HG03280 (cell line): Measurements from ENCODE around the gene STRIT1.
A peak's percentile ranks its signal among the peaks of the same experiment; 100 is the strongest.

ENCODE experiments used
- ATAC-seq: cut with Tn5 transposase; IDR thresholded peaks from one replicate; pipeline ENCODE4 v1.9.1; 2021; ENCODE audit warnings: mild to moderate bottlenecking, moderate library complexity; ENCODE audit not compliant: unreplicated experiment

Gene STRIT1

DNA sequence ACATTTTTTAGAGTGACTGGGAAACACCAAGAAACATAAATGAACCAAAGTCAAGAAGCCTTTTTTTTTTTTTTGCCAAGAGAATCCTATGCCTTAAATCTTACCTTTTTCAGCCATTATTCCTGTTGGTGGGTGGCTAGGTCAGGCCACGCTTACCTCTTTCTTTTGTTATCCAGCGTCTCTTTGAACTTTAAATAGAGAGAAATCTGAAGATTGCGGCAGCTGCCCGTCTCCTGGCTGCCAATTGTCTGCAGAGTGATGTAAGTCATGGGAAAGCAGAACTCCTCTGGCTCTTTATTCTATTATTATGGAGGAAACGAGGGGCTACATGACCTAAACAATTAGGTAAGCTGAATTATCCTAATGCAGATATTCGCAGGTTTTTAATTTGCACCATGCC lies at the start of gene STRIT1:
Gene STRIT1 (minus strand): TSS at position 168 of the 400 bp plus-strand sequence.
- ATAC-seq = no peak

DNA sequence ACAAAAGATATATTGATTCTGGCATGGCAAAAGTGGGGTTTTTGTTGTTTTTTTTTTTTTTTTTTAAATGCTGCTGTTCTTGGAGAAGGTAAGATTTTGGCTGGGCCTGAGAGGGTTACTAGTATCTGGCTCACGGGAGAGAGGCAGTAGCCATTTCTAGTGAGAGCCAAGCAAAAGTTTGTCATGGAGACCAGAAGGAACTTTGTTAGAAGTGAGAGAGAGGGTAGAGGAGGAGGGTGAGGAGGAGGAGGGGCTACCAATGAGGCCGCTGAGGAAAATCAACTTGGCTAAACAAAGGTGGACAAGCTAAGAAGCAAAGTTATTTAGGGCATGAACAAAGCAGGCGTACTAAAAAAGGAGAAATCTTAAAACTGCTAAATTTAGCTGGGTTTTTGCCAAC lies 48.9 kb upstream of the STRIT1 start:
- no peak for ATAC-seq

DNA sequence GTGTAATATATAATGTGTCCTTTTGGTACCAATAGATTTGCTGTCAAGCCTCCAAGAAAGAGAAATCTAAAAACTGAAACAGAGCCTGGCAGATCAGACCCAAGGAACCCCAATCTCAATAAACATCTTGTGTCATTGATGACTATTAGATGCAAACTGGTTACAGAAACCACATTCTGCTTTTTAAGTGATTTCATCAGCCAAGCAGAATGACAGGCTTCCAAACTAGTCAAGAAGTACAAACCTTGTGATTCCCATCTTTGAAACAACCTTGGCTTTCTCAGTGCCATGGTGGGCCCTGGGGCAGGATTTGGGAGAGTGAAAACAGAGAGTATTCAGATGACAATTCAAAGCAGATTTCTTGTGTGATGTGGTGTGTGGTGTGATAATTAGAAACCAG lies 45.6 kb upstream of the STRIT1 start:
- ATAC-seq = no peak

DNA sequence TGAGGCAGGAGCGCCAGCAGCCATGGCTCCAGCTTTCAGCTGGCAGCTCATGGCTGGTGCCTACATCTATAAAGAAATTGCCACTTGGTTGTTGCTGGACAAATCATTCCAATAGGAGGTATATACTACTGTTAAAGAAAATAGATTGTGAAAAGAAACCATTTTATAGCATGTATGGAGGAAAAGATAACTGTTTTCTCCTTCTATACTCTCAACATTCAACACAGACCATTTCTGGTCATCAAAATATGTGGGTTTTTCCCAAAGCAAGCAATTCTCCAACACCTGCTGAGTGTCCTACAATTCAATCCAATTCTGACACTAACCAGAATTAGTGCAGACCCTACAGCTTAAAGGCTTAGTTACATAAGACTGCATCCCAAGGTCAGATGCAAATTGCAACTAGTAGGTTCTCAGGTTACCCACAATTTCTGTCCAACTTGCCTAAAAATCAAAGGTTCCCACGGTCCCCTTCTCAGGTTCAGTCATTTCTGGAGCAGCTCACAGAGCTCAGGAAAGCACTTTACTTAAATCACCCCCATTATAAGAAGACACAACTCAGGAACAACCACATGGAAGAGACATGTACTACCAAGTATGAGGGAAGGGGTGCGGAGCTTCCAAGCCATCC lies 42.4 kb upstream of the STRIT1 start:
- ATAC-seq = no peak

DNA sequence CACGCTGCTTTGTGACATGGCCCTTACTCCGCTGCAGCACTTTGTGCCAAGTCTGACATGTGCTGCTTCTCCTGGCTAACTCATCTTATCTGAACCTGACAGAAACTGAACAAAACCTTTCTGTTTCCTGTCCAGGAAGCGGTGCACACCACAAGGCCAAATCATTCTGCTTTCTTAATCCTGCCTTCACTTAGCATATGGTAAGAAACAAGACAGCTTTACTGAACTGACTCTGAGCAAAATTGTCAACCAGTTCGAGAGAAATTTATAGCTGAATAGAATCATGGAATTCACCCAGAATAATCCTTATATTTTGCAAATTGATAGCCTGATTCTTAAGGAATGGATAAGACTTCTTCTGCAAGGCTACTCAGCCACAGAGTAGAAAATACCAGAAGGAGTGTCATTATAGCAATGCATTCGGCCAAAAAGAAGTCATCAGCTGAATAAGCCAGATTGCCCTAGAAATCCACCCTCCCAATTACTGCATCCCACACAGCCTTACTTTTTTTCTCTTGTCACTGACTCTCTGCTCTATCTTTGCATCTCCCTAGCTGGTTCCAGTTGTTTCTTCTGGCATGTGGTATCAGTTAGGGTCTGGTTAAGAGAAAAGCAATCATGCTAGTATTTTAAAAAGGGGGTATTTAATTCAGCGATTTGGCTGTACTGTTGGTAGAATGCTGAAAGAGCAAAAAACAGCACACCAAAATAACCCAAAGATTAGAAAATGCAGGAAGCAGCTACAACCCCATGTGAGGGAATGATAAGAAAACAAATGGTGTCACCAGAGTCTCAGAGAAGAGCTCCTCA lies 41.6 kb upstream of the STRIT1 start:
- ATAC-seq = peak; percentile 80

DNA sequence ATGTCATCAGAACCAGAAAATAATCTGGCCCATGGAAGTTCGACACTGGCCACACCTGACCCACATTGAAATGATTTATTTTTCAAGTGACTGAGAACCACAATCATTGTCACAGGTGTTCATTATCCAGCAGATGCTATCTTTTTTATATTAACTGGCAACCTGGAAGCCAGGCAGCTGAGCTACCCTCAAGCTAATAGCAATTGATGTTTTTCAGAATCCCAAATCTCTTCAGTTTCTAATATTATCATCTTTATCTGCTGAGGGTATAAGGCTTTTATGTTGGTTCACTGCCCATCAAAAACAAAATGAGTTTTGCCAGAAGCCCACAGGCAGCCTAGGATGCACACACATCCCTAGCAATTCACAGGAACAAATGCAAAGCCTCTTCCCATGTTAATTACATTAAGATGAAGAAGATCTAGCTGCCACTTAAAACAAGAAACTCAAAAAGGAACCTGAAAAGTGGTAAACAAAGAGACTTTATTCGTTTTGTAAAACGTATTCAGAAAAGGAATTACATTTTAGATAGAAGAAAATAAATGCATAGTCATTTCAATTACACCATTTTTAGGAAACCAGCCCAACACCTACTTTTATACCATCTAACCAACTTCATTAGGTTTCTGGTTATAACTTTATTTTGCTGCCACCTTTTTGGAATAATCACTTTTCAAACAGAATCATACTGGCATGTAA lies 40.9 kb upstream of the STRIT1 start:
- no peak for ATAC-seq

DNA sequence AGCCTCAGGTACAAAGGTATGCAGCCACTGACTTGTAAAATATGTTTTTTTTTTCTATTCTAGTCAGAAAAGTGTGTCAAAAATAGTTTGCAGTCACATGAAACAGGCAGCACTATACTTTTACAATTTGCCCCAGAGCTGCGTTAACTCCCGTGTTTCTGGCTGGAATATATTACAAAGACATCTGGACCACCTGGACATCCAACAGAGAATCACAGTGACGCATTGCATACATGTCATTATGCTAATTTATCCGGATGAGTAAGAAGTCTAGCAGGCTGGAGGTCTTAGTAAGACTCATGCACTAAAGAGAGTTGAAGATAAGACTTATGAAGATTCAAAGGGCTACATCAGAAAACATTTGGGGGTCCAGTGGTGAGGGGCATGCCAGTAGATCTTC lies 39.2 kb upstream of the STRIT1 start:
- no peak for ATAC-seq

DNA sequence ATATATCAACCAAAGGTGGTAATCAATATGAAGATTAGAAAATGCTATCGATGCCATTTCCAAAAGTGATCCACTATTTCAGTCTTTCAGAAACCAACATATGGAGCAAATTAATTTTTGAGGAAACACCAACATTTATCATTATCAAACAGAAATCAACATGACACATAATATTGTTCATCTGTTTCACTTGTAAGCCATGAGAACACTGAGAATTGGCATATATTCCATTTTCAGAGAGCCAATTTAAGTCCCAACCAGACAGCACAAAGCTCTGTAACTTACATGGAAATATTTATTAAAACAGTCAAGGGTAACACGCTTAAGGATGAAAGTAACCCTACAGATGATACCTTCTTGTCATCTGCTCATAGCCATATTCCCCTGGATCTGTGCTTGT lies 37.6 kb upstream of the STRIT1 start:
- ATAC-seq = no peak

DNA sequence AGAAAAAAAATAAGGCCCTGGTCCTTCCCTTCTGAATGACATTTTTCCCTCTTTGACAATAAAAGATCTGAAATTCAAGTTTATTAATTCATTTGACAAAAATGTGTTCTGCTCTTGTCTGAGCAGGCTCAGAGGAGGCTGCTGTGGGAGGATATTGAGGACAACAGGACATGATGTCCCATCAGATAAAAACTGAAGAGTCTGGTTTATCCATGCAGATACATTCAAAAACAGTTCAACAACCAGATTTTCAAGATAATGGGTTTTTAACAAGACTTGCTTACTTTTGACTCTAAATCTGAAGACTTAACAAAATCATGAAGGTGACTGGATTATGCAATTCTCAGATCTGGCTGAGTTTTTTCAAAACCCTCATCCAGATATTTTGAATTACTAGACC lies 36.9 kb upstream of the STRIT1 start:
- ATAC-seq = no peak

DNA sequence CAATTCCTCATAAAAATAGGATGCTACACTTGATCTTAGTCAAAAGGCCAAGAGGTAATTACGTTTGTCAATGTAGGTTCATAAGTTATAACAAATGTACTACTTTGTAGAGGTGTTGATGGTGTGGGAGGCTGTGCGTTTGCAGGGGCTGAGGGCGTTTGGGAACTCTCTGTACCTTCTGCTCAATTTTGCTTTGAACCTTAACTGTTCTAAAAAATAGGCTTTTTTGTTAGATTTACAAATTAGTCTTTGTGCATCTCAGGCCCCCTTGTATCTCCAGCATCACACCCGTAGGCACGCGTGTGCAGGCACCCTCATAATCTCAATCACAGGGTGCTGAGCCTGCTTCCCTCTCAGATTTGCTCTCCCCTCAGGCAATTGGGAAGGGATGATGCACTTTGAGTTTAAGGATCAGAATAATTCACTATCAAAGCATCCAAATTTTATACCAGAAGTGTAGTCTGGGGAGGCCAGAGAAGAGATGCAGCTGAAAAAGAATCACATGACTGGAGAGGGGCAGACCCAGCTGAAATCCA lies 36.1 kb upstream of the STRIT1 start:
- no peak for ATAC-seq

DNA sequence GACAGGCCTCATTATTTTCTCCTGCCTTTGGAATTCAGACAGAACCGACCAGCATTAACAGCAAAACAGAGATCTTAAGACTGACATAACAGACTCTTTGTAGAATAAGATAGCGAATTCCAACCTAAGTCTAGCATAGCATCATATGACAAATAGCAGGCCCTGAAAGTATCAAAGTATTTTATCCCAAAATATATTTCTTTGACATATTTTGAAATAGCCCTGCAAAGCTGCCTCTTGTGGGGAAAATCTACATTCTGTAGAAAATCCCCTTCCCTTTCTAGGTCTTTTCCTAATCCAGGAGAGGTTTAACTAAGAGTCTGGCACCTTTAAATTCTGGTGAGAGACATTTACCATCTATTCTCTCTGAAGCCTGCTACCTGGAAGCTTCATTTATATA lies 34.4 kb upstream of the STRIT1 start:
- ATAC-seq = no peak

DNA sequence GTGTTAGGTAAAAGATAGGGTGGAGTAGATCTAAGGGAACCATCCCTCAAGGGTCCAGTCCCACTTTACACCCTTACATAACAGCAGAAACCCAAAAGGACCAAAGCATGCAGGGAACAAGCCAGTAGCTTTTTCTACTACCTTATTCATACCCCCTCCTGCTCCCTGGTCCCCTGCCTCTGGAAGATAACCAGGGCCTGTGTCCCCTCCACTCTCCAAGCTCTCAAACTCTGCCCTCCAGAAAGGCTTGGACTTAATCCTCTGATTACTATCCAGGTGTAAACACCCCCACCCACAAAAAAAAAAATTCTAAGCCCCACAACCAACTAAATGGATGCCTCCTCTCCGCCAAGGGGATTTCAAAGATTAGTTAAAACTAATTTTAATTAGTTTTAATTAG lies 33.9 kb upstream of the STRIT1 start:
- no peak for ATAC-seq

DNA sequence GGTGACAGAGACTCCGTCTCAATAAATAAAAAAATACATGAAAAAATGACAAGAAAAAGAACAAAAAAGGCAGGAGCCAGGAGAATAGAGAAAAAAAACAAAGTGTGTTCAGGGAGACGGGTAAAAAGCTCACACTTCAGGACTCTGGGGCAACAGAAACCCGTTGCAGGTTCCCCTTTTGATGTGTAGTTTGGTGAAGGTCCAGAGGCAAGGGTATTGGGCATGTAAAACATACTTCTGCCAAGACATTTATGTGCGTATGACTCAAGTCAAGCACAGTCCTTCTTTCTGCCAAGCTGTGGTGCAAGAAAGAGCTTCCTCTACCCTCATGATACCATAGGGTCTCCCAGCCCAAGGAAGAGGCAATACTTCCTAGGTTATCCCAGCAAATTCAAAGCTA lies 33.4 kb upstream of the STRIT1 start:
- no peak for ATAC-seq

DNA sequence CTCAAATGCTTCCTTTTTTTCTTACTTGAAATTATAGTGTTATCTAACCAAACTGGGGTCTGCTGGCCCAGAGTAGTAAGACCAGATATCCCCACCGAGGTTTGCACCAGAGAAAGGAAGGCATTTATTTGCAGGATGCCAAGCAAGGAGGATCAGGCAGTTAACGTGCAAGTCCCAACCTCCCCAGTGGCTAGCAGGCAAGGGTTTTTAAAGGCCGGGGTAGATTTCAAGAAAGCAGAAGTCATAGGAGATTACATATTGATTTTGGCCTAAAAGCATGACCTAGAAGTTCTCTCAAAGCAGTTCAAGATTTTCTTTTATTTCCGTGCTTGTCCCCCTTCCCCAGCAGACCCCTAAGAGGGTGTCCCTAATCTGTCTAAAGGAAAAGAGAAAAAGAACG lies 32.8 kb upstream of the STRIT1 start:
- ATAC-seq = no peak

DNA sequence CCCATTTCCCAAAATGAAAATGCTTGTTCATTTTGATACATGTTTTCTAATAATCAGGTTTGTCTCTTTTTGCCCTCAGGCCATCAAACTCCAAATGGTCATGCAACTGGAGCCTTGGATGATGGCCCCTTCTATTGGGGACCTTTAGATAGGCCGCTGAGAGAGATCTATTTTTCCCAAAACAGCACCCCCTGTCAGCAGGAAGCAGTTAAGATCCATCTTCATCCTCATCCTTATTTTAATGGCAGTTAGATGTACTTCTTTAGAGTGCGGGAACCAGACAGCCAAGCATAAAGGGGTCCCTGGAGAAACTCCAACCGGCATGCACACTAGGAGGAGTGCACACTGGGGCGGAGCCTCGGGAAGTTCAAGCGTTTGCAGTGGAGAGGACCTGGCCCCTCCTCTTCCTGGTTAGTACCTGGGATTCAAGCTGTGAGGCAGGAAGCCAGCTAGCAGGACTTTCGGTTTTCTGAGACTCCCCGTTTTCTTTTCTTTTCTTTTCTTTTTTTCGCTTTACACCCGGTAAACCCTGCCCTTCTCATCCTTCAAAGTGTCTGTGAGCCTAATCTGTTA lies 31.9 kb upstream of the STRIT1 start:
- ATAC-seq = no peak

DNA sequence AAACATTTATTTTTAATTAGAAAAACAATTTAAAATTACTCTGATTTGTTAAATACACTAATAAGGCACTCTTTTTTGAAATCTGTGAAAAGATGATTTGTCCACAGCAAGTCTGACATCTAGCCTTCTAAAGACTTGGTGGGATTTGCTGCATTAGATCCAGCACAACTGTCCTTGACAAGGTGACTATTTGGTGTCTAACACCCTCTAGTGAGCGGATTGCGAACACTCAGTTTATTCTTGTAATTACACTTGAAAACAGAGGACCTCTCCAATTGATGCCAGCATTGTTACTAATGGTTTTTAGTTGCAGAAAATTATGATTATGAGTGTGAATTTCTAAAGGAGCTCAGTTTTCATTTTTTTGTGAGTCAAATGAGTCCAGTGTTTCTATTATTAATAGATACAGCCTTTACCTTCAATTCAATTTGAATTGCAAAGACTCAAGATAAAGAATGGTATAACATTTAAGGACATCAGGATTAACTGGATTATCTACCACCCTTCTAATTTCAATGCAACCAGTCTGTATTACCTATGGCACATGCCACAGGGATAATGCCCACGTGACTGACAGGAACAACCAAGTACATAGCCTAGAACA lies 29.7 kb upstream of the STRIT1 start:
- peak; percentile 83 for ATAC-seq

DNA sequence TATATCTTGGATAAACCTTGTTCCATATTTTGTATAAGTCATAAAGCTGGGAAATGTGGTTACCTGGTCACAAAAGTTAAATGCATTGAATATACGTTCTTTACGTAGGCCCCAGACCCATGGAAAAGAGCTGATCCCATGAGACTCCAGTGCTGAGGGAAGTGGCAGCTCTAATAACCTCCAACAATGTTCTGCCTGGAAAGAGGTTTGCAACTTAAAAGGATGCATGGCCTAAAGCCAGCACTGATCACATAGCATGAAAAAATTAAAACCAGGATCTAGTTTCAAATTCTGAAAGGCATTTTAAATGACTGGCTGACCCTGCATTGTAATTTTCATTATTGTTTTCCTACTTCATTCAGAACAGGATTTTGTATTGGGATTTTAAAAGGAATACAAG lies 27.9 kb upstream of the STRIT1 start:
- no peak for ATAC-seq

DNA sequence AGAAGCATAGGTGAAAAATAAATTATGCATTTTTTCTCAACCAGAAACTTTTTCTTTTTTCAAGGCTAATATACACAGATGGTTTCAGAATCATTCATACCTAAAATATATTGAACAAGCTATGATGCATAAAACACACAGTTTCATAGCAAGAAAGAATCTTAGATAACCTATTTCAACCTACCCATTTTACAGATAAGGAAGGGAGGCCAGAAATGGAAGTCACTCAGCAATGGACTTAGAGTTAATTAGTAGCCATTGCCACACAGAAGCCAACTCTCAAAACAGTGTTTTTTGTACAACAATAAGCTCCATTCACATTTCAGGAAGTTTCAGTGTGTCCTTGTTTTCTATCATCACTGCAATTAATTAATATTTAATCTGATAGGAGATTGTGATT lies 27.5 kb upstream of the STRIT1 start:
- ATAC-seq = no peak

DNA sequence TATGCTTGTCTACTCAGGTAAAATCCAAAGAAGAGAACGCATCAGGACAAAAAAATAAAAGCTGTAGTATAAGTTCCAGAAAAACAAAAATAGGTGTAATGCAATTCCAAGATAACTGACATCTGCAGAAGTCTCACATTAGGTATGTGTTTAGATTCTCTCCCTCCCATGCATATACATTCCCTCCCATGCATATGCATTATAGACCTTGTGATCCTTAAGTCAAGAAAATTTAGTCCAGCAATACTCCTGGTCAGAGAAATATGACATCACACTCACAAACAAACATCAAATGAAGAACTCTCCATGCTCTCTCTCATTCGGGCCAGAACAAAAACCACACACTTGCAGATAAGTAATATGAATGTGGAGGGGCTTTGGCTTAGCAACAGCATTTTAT lies 25.3 kb upstream of the STRIT1 start:
- no peak for ATAC-seq

DNA sequence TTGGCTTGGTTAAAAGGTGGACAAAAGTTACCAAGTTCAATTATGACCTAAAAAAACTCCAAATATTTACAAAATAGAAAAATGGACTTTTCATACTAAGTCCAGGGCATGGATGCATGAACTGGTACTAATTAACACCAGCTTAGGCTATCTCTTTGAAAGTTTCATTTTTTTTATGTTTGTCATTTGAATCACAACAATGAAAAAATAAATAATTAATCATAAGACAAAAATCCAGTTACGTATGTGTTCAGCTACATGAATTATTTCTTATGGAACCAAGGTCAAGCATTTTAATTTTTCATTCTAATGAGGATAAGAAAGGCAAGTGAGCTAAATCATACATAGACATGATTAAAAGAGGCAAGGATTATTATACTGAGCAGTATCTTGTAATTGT lies 23.7 kb upstream of the STRIT1 start:
- no peak for ATAC-seq

DNA sequence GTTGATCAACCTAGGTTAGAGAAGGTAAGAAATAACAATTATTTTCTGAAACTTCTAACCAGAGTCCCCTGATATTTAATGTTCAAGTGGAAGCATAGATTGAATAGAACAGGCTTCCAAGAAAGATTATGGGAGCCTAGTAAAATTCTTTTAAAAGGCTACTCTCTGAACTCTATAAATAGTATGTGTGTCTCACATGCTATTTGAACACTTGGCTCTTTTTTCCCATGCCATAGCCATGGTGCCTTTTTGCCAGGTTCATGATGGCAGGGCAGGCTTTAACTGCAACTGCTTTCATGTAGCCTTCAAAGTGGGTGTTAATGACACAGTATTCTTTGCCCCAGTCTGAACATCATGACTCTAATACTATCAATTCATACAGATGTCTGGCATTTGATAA lies 22.9 kb upstream of the STRIT1 start:
- ATAC-seq = no peak
